ENCODE results near the gene ZNF319. TPM values are rescaled to one million over a fixed set of nuclear protein-coding genes. Genes with fewer than 3 reads are reported as not detected.

The ZNF319 gene
- 2.1 and 2.3 TPM in 2 replicates for total RNA-seq (ENCODE audit: low replicate concordance)

GRCh38 chr16:57999971-58000705, at the start of gene ZNF319:
Gene ZNF319, minus strand, starts transcription at chr16:58000672. Its CDS starts 2,407 bp downstream, at chr16:57998265.

GRCh38 chr16:58025351-58026138, 25.1 kb upstream of the ZNF319 start, which contains the start of gene MMP15:
Gene MMP15, plus strand, starts transcription at chr16:58025754. Its CDS starts 597 bp downstream, at chr16:58026351.

GRCh38 chr16:58000706-58001676, 519 bp upstream of the ZNF319 start, which contains the start of gene USB1:
Gene USB1, plus strand, starts transcription at chr16:58001407. Its CDS starts 77 bp downstream, at chr16:58001484.

GRCh38 chr16:57970970-57971369, 29.5 kb downstream of the ZNF319 start, which contains the start of gene CNGB1:
Gene CNGB1, minus strand, starts transcription at chr16:57971128. Its CDS starts 3,842 bp downstream, at chr16:57967286.

Other genes starting within 250 kb of the ZNF319 start
- 26.1 and 67.9 TPM in 2 replicates for gene KIFC3, start 198.2 kb downstream of the ZNF319 start, total RNA-seq (ENCODE audit: low replicate concordance)
- under 0.01 TPM in 1 of 2 replicates, not detected in the other for gene CNGB1, start 29.5 kb downstream of the ZNF319 start, total RNA-seq (ENCODE audit: low replicate concordance)
- gene USB1, start 735 bp upstream of the ZNF319 start, total RNA-seq (ENCODE audit: low replicate concordance): 18.3 and 30.1 TPM in 2 replicates
- 1.7 and 3.2 TPM in 2 replicates for gene MMP15, start 25.1 kb upstream of the ZNF319 start, total RNA-seq (ENCODE audit: low replicate concordance)
- gene CFAP20, start 128.7 kb upstream of the ZNF319 start, total RNA-seq (ENCODE audit: low replicate concordance): 39.8 and 45.6 TPM in 2 replicates
- gene CSNK2A2, start 197.4 kb upstream of the ZNF319 start, total RNA-seq (ENCODE audit: low replicate concordance): 16.4 and 17.2 TPM in 2 replicates

All from smooth muscle cell of the coronary artery (primary cell).